Bone marrow (tissue), 2 donors: Measurements from ENCODE around the gene SCN5A.

Experiments used
- DNase-seq, 2 donors: peaks; one replicate each; lab custom pipeline; 2025; lab: John Stamatoyannopoulos, UW

SCN5A gene

GRCh38 chr3:38622336-38622735, 27.2 kb downstream of the SCN5A start:
- DNase-seq = no peak

- no peak for DNase-seq
Observed at GRCh38 chr3:38620236-38620635, 29.3 kb downstream of the SCN5A start.

- no peak for DNase-seq
Observed at GRCh38 chr3:38618343-38618742, 31.1 kb downstream of the SCN5A start.

- DNase-seq = no peak
Observed at GRCh38 chr3:38617586-38617985, 31.9 kb downstream of the SCN5A start.

GRCh38 chr3:38617137-38617536, 32.4 kb downstream of the SCN5A start:
- no peak for DNase-seq

- no peak for DNase-seq
Observed at GRCh38 chr3:38616658-38617057, 32.8 kb downstream of the SCN5A start.

GRCh38 chr3:38616111-38616510, 33.4 kb downstream of the SCN5A start:
- DNase-seq = no peak

- no peak for DNase-seq
Observed at GRCh38 chr3:38614651-38615352, 34.7 kb downstream of the SCN5A start.

- no peak for DNase-seq
Observed at GRCh38 chr3:38614091-38614490, 35.4 kb downstream of the SCN5A start.

- DNase-seq = no peak
Observed at GRCh38 chr3:38613426-38613825, 36.1 kb downstream of the SCN5A start.

- no peak for DNase-seq
Observed at GRCh38 chr3:38611866-38612265, 37.6 kb downstream of the SCN5A start.

- DNase-seq = no peak
Observed at GRCh38 chr3:38610934-38611333, 38.6 kb downstream of the SCN5A start.

GRCh38 chr3:38610436-38610835, 39.1 kb downstream of the SCN5A start:
- DNase-seq = no peak

GRCh38 chr3:38609386-38610111, 39.9 kb downstream of the SCN5A start:
- no peak for DNase-seq

GRCh38 chr3:38608961-38609360, 40.5 kb downstream of the SCN5A start:
- DNase-seq = no peak

- DNase-seq = no peak
Observed at GRCh38 chr3:38608086-38608775, 41.3 kb downstream of the SCN5A start.

GRCh38 chr3:38606561-38606960, 42.9 kb downstream of the SCN5A start:
- DNase-seq = no peak

GRCh38 chr3:38605981-38606380, 43.5 kb downstream of the SCN5A start:
- DNase-seq = no peak

GRCh38 chr3:38604246-38604645, 45.2 kb downstream of the SCN5A start:
- DNase-seq = no peak

GRCh38 chr3:38603731-38604131, 45.8 kb downstream of the SCN5A start:
- DNase-seq = no peak

- no peak for DNase-seq
Observed at GRCh38 chr3:38602576-38603250, 46.8 kb downstream of the SCN5A start.

- no peak for DNase-seq
Observed at GRCh38 chr3:38601956-38602550, 47.4 kb downstream of the SCN5A start.
